ENCODE results near the gene WARS2.

Gene WARS2

GRCh38 chr1:119005724-119006405, 134.6 kb downstream of the WARS2 start:
- H3K4me2 ChIP-seq (ENCODE audit: low read length), result no peak overlapping the region
- H3K36me3 ChIP-seq (ENCODE audit: insufficient read depth, low read length), result no peaks in the 10 kb centered on the region
- no peaks in the 10 kb centered on the region for H4K20me1 ChIP-seq (ENCODE audit: insufficient read depth, low read length)
- no peaks in the 10 kb centered on the region for H3K9me3 ChIP-seq (ENCODE audit: low read length)
- no peak overlapping the region for H2AFZ ChIP-seq (ENCODE audit: low read length)
- H3K9me2 ChIP-seq (ENCODE audit: low read depth, low read length), result no peaks in the 10 kb centered on the region
- no peaks in the 10 kb centered on the region for H3K79me2 ChIP-seq (ENCODE audit: insufficient read depth, low read length)
- no peak overlapping the region for H3K4me3 ChIP-seq (ENCODE audit: low read depth, low read length, poor library complexity, severe bottlenecking)
- H3K9ac ChIP-seq (ENCODE audit: low read length), result no peak overlapping the region
- H3K27ac ChIP-seq (ENCODE audit: low read depth, low read length, poor library complexity, severe bottlenecking), result no peak overlapping the region
- no peaks in the 10 kb centered on the region for H3K4me1 ChIP-seq (ENCODE audit: insufficient read depth, low read length, severe bottlenecking)
- no peaks in the 10 kb centered on the region for H3K27me3 ChIP-seq (ENCODE audit: insufficient read depth, low read length)
- H3F3A ChIP-seq (ENCODE audit: insufficient read depth, low read length), result no peaks in the 10 kb centered on the region
- TF ChIP-seq CTCF (IDR thresholded peaks at IDR 0.05; ENCODE audit: low read length) (no peak), EZH2 (IDR thresholded peaks at IDR 0.05; ENCODE audit: borderline replicate concordance, low read length) (no peak)

- Histone ChIP-seq H3K4me1 (ENCODE audit: insufficient read depth, low read length, severe bottlenecking) (no peaks in the 10 kb centered on the region), H3K4me3 (ENCODE audit: low read depth, low read length, poor library complexity, severe bottlenecking) (no peak overlapping the region), H4K20me1 (ENCODE audit: insufficient read depth, low read length) (no peaks in the 10 kb centered on the region), H3K79me2 (ENCODE audit: insufficient read depth, low read length) (no peaks in the 10 kb centered on the region), H3K4me2 (ENCODE audit: low read length) (no peak overlapping the region), H3K9me3 (ENCODE audit: low read length) (no peaks in the 10 kb centered on the region), H3K9ac (ENCODE audit: low read length) (no peak overlapping the region), H3F3A (ENCODE audit: insufficient read depth, low read length) (no peaks in the 10 kb centered on the region), H3K36me3 (ENCODE audit: insufficient read depth, low read length) (no peaks in the 10 kb centered on the region), H3K9me2 (ENCODE audit: low read depth, low read length) (no peaks in the 10 kb centered on the region), H3K27me3 (ENCODE audit: insufficient read depth, low read length) (no peaks in the 10 kb centered on the region), H3K27ac (ENCODE audit: low read depth, low read length, poor library complexity, severe bottlenecking) (no peak overlapping the region), H2AFZ (ENCODE audit: low read length) (no peak overlapping the region)
- no peak for TF ChIP-seq CTCF (IDR thresholded peaks at IDR 0.05; ENCODE audit: low read length)
These were observed 135.7 kb downstream of the WARS2 start for GRCh38 chr1:119004781-119005180.

- no peaks in the 10 kb centered on the region for H4K20me1 ChIP-seq (ENCODE audit: insufficient read depth, low read length)
- no peak overlapping the region for H3K4me3 ChIP-seq (ENCODE audit: low read depth, low read length, poor library complexity, severe bottlenecking)
- no peaks in the 10 kb centered on the region for H3K36me3 ChIP-seq (ENCODE audit: insufficient read depth, low read length)
- H3K9me3 ChIP-seq (ENCODE audit: low read length), result no peaks in the 10 kb centered on the region
- no peak overlapping the region for H3K4me2 ChIP-seq (ENCODE audit: low read length)
- TF ChIP-seq EZH2 (IDR thresholded peaks at IDR 0.05; ENCODE audit: borderline replicate concordance, low read length) (no peak), CTCF (IDR thresholded peaks at IDR 0.05; ENCODE audit: low read length) (no peak)
- H3K27me3 ChIP-seq (ENCODE audit: insufficient read depth, low read length), result no peaks in the 10 kb centered on the region
- no peak overlapping the region for H3K27ac ChIP-seq (ENCODE audit: low read depth, low read length, poor library complexity, severe bottlenecking)
- no peaks in the 10 kb centered on the region for H3F3A ChIP-seq (ENCODE audit: insufficient read depth, low read length)
- H3K9me2 ChIP-seq (ENCODE audit: low read depth, low read length), result no peaks in the 10 kb centered on the region
- no peaks in the 10 kb centered on the region for H3K4me1 ChIP-seq (ENCODE audit: insufficient read depth, low read length, severe bottlenecking)
- H3K79me2 ChIP-seq (ENCODE audit: insufficient read depth, low read length), result no peaks in the 10 kb centered on the region
- H2AFZ ChIP-seq (ENCODE audit: low read length), result no peak overlapping the region
- no peak overlapping the region for H3K9ac ChIP-seq (ENCODE audit: low read length)
These were observed 136.3 kb downstream of the WARS2 start for GRCh38 chr1:119004129-119004527.

Measured in OCI-LY1 (cell line).